NCI-H460 (cell line): Measurements from ENCODE around the gene PTMS. TPM values are rescaled to one million over a fixed set of nuclear protein-coding genes. Genes with fewer than 3 reads are reported as not detected.

ENCODE experiments used
- DNase-seq: peaks from one replicate; pipeline ENCODE4 v3.0.0-alpha.2; 2016; ENCODE audit warnings: low read depth; ENCODE audit errors: extremely low read depth
- total RNA-seq: library from RNA; depleted of rRNA; stranded (reverse); fragments of >200 nt; shearing (Covaris generic); gene quantifications from 2 replicates; pipeline ENCODE4 v1.2.3, GENCODE V29; 2014; rRNA removed

Gene PTMS
- total RNA-seq, 1 experiment from 2014 or later, result 116 TPM

DNA sequence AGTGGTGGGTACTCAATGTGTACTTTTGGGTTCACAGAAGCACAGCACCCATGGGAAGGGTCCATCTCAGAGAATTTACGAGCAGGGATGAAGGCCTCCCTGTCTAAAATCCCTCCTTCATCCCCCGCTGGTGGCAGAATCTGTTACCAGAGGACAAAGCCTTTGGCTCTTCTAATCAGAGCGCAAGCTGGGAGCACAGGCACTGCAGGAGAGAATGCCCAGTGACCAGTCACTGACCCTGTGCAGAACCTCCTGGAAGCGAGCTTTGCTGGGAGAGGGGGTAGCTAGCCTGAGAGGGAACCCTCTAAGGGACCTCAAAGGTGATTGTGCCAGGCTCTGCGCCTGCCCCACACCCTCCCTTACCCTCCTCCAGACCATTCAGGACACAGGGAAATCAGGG lies 54.0 kb downstream of the PTMS start:
- DNase-seq, result no peak

Other genes starting within 250 kb of the PTMS start
- gene GAPDH, start 231.8 kb upstream of the PTMS start, total RNA-seq, result 9,568 and 10,591 TPM in 2 replicates
- gene IFFO1, start 210.3 kb upstream of the PTMS start, total RNA-seq, result 0.15 TPM in 1 of 2 replicates, not detected in the other
- 54.0 and 58.2 TPM in 2 replicates for gene NOP2, start 198.1 kb upstream of the PTMS start, total RNA-seq
- gene CHD4, start 159.0 kb upstream of the PTMS start, total RNA-seq, result 67.0 and 83.8 TPM in 2 replicates
- not detected in 2 replicates for gene LPAR5, start 130.4 kb upstream of the PTMS start, total RNA-seq
- gene ACRBP, start 118.9 kb upstream of the PTMS start, total RNA-seq, result 0.40 TPM in 1 of 2 replicates, not detected in the other
- 16.3 and 17.6 TPM in 2 replicates for gene ING4, start 103.2 kb upstream of the PTMS start, total RNA-seq
- gene ZNF384, start 77.0 kb upstream of the PTMS start, total RNA-seq, result 14.7 and 18.9 TPM in 2 replicates
- gene PIANP, start 65.5 kb upstream of the PTMS start, total RNA-seq, result not detected in 2 replicates
- gene COPS7A, start 42.3 kb upstream of the PTMS start, total RNA-seq, result 75.2 and 77.1 TPM in 2 replicates
- 96.3 and 98.8 TPM in 2 replicates for gene MLF2, start 13.2 kb upstream of the PTMS start, total RNA-seq
- gene LAG3, start 6.2 kb downstream of the PTMS start, total RNA-seq, result 0.25 TPM in 1 of 2 replicates, not detected in the other
- gene CD4, start 23.2 kb downstream of the PTMS start, total RNA-seq, result not detected in 2 replicates
- 0.61 and 0.94 TPM in 2 replicates for gene GPR162, start 55.5 kb downstream of the PTMS start, total RNA-seq
- gene P3H3, start 62.0 kb downstream of the PTMS start, total RNA-seq, result 16.4 and 16.8 TPM in 2 replicates
- gene GNB3, start 74.6 kb downstream of the PTMS start, total RNA-seq, result 1.5 and 2.3 TPM in 2 replicates
- gene CDCA3, start 84.9 kb downstream of the PTMS start, total RNA-seq, result 31.6 and 33.4 TPM in 2 replicates
- 30.7 and 33.5 TPM in 2 replicates for gene USP5, start 85.8 kb downstream of the PTMS start, total RNA-seq
- gene TPI1, start 101.2 kb downstream of the PTMS start, total RNA-seq, result 885 and 1,221 TPM in 2 replicates
- 8.1 and 9.1 TPM in 2 replicates for gene SPSB2, start 106.9 kb downstream of the PTMS start, total RNA-seq
- 11.9 and 12.7 TPM in 2 replicates for gene LRRC23, start 138.5 kb downstream of the PTMS start, total RNA-seq
- 12.4 and 13.2 TPM in 2 replicates for gene ENO2, start 148.2 kb downstream of the PTMS start, total RNA-seq
- gene ATN1, start 161.6 kb downstream of the PTMS start, total RNA-seq, result 6.6 and 10.5 TPM in 2 replicates
- not detected in 2 replicates for gene RNU7-1, start 177.5 kb downstream of the PTMS start, total RNA-seq
- gene C12orf57, start 177.7 kb downstream of the PTMS start, total RNA-seq, result 127 and 130 TPM in 2 replicates
- gene PTPN6, start 185.0 kb downstream of the PTMS start, total RNA-seq, result 3.4 and 5.4 TPM in 2 replicates
- 277 and 299 TPM in 2 replicates for gene PHB2, start 204.3 kb downstream of the PTMS start, total RNA-seq
- 47.5 and 52.5 TPM in 2 replicates for gene EMG1, start 204.6 kb downstream of the PTMS start, total RNA-seq